WTC11 (cell line): ENCODE results near the gene MYO16. TPM values are rescaled to one million over a fixed set of nuclear protein-coding genes. Genes with fewer than 3 reads are reported as not detected.

Experiments
- ATAC-seq: fragments of 200-7000 bp; cut with Tn5 transposase; 2 replicates; pipeline ENCODE4 v1.10.0; 2021; ENCODE audit warnings: mild to moderate bottlenecking, moderate library complexity
- CTCF ChIA-PET: fragments of 300-600 bp; sonication (Branson Sonifier 250); formaldehyde crosslinking; loops from one replicate; lab custom pipeline; 2021; ENCODE audit warnings: antibody characterized with exemption; lab: Charles Lee
- POLR2A ChIA-PET: fragments of 350-600 bp; sonication (Branson Sonifier 250); formaldehyde crosslinking; loops from one replicate; lab custom pipeline; 2021; ENCODE audit warnings: antibody characterized with exemption; lab: Charles Lee
- DNase-seq: peaks from one replicate; pipeline ENCODE4 v3.0.0; 2021; ENCODE audit warnings: low spot score
- H3K27ac Mint-ChIP-seq: 2 replicates; pipeline ENCODE4 v1.8.0; 2021; ENCODE audit warnings: mixed read lengths
- H3K27me3 Mint-ChIP-seq: 2 replicates; pipeline ENCODE4 v1.8.0; 2021; ENCODE audit warnings: low read depth, mild to moderate bottlenecking, moderate library complexity, mixed read lengths
- H3K36me3 Mint-ChIP-seq: 2 replicates; pipeline ENCODE4 v1.8.0; 2021; ENCODE audit warnings: mixed read lengths
- H3K4me1 Mint-ChIP-seq: 2 replicates; pipeline ENCODE4 v1.8.0; 2022; ENCODE audit warnings: mixed read lengths
- H3K4me3 Mint-ChIP-seq: 2 replicates; pipeline ENCODE4 v1.8.0; 2021; ENCODE audit warnings: mild to moderate bottlenecking, moderate library complexity, mixed read lengths
- H3K9me3 Mint-ChIP-seq: 2 replicates; pipeline ENCODE4 v1.8.0; 2021; ENCODE audit warnings: mixed read lengths
- ATF1 ChIP-seq: sonication (generic); formaldehyde crosslinking; IDR thresholded peaks from 2 replicates; pipeline ENCODE4 v1.8.1; 2023; ENCODE audit warnings: mild to moderate bottlenecking, moderate library complexity, missing genetic modification reagents
- CDX4 ChIP-seq: fragments of 250-450 bp; sonication (Bioruptor Pico); IDR thresholded peaks from 2 replicates; pipeline ENCODE4 v1.9.0; 2021; ENCODE audit warnings: moderate library complexity, mild to moderate bottlenecking, inconsistent platforms, borderline replicate concordance
- ELF4 ChIP-seq: sonication (generic); formaldehyde crosslinking; IDR thresholded peaks from 2 replicates; pipeline ENCODE4 v1.8.1; 2022; ENCODE audit warnings: low read depth, mild to moderate bottlenecking, moderate library complexity, missing genetic modification reagents
- EMX1 ChIP-seq: fragments of 250-450 bp; sonication (Bioruptor Pico); IDR thresholded peaks from 2 replicates; pipeline ENCODE4 v1.8.0; 2021; ENCODE audit warnings: mild to moderate bottlenecking
- FOXJ3 ChIP-seq: sonication (generic); formaldehyde crosslinking; IDR thresholded peaks from 2 replicates; pipeline ENCODE4 v1.9.0; 2021; ENCODE audit warnings: missing genetic modification reagents, mild to moderate bottlenecking, borderline replicate concordance
- FOXK1 ChIP-seq: sonication (generic); formaldehyde crosslinking; IDR thresholded peaks from 2 replicates; pipeline ENCODE4 v1.8.0; 2022; ENCODE audit warnings: mild to moderate bottlenecking, moderate library complexity, missing genetic modification reagents
- JAZF1 ChIP-seq: fragments of 250-450 bp; sonication (Bioruptor Pico); IDR thresholded peaks from 2 replicates; pipeline ENCODE4 v1.9.0; 2021; ENCODE audit warnings: moderate library complexity, mild to moderate bottlenecking, inconsistent platforms
- KAT7 ChIP-seq: sonication (generic); formaldehyde crosslinking; IDR thresholded peaks from 2 replicates; pipeline ENCODE4 v1.8.1; 2023; ENCODE audit warnings: missing genetic modification reagents, mild to moderate bottlenecking, borderline replicate concordance
- MLX ChIP-seq: sonication (generic); formaldehyde crosslinking; IDR thresholded peaks from 2 replicates; pipeline ENCODE4 v1.8.1; 2023; ENCODE audit warnings: mild to moderate bottlenecking, missing genetic modification reagents, moderate library complexity
- NFE2L1 ChIP-seq: sonication (generic); formaldehyde crosslinking; IDR thresholded peaks from 2 replicates; pipeline ENCODE4 v1.8.1; 2023; ENCODE audit warnings: missing genetic modification reagents
- NFYB ChIP-seq: sonication (generic); formaldehyde crosslinking; conservative IDR thresholded peaks from 2 replicates; pipeline ENCODE4 v1.8.0; 2022; ENCODE audit warnings: low read depth, missing genetic modification reagents
- NR1H2 ChIP-seq: sonication (generic); formaldehyde crosslinking; IDR thresholded peaks from 2 replicates; pipeline ENCODE4 v1.9.0; 2021; ENCODE audit warnings: mild to moderate bottlenecking, moderate library complexity, missing genetic modification reagents
- OVOL2 ChIP-seq: fragments of 250-450 bp; sonication (Bioruptor Pico); IDR thresholded peaks from 2 replicates; pipeline ENCODE4 v1.9.0; 2021; ENCODE audit warnings: mild to moderate bottlenecking, borderline replicate concordance
- STAT6 ChIP-seq: sonication (generic); formaldehyde crosslinking; conservative IDR thresholded peaks from 2 replicates; pipeline ENCODE4 v1.8.1; 2023; ENCODE audit warnings: mild to moderate bottlenecking, low read depth, missing genetic modification reagents, moderate library complexity
- TP53 ChIP-seq: sonication (generic); formaldehyde crosslinking; IDR thresholded peaks from 2 replicates; pipeline ENCODE4 v1.8.1; 2023; ENCODE audit warnings: mild to moderate bottlenecking, missing genetic modification reagents
- ZNF425 ChIP-seq: fragments of 250-450 bp; sonication (Bioruptor Pico); conservative IDR thresholded peaks from 2 replicates; pipeline ENCODE4 v1.9.0; 2021; ENCODE audit warnings: mild to moderate bottlenecking
- ZNF671 ChIP-seq: fragments of 250-450 bp; sonication (Bioruptor Pico); IDR thresholded peaks from 2 replicates; pipeline ENCODE4 v1.8.0; 2021; ENCODE audit warnings: mild to moderate bottlenecking
- ZSCAN18 ChIP-seq: fragments of 250-450 bp; sonication (Bioruptor Pico); IDR thresholded peaks from 2 replicates; pipeline ENCODE4 v2.1.2; 2022; ENCODE audit warnings: mild to moderate bottlenecking, moderate library complexity
- total RNA-seq: library from RNA; stranded (reverse); gene quantifications from 3 replicates; pipeline ENCODE4 v1.2.3, GENCODE V29; 2021
- TF ChIP-seq, protein P1 (sequence below): sonication (generic); formaldehyde crosslinking; IDR thresholded peaks from 2 replicates; pipeline ENCODE4 v1.8.1; 2022; ENCODE audit warnings: low read depth, missing genetic modification reagents, borderline replicate concordance

MYO16 gene
- total RNA-seq, 1 experiment from 2014 or later, result 0.09 TPM

- H3K36me3 Mint-ChIP-seq, result no peaks in the 10 kb centered on the region
- no peak overlapping the region for H3K27ac Mint-ChIP-seq
- CTCF ChIA-PET, result interaction anchor here (0.8 kb wide), 1 partner anchor 39 kb away, joined by 3 read pairs; no protein-coding TSS in a partner anchor
- H3K4me1 Mint-ChIP-seq, result no peaks in the 10 kb centered on the region
- DNase-seq (no peak), ATAC-seq (no peak)
- no peak overlapping the region for H3K4me3 Mint-ChIP-seq
- no peaks in the 10 kb centered on the region for H3K9me3 Mint-ChIP-seq
- POLR2A ChIA-PET, result no interaction called here
- no peaks in the 10 kb centered on the region for H3K27me3 Mint-ChIP-seq
- TF ChIP-seq NR1H2 (no peak), EMX1 (CRISPR knock-in tag) (no peak), ELF4 (CRISPR knock-in tag) (no peak), TP53 (no peak), NFE2L1 (no peak), OVOL2 (no peak), FOXK1 (no peak), ZNF425 (CRISPR knock-in tag) (no peak), MLX (no peak), ZNF671 (CRISPR knock-in tag) (no peak)
- TF ChIP-seq, protein P1, sequence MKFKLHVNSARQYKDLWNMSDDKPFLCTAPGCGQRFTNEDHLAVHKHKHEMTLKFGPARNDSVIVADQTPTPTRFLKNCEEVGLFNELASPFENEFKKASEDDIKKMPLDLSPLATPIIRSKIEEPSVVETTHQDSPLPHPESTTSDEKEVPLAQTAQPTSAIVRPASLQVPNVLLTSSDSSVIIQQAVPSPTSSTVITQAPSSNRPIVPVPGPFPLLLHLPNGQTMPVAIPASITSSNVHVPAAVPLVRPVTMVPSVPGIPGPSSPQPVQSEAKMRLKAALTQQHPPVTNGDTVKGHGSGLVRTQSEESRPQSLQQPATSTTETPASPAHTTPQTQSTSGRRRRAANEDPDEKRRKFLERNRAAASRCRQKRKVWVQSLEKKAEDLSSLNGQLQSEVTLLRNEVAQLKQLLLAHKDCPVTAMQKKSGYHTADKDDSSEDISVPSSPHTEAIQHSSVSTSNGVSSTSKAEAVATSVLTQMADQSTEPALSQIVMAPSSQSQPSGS (CRISPR knock-in tag), result no peak
Measured at GRCh38 chr13:108922108-108922507, 292.7 kb downstream of the MYO16 start.

- Mint-ChIP-seq H3K36me3 (no peaks in the 10 kb centered on the region), H3K27me3 (no peaks in the 10 kb centered on the region), H3K4me1 (no peaks in the 10 kb centered on the region), H3K27ac (no peak overlapping the region), H3K4me3 (no peak overlapping the region), H3K9me3 (no peaks in the 10 kb centered on the region)
- DNase-seq (no peak), ATAC-seq (peak; percentile 38; the same call in 1 of the 2 replicates)
- TF ChIP-seq ZNF671 (CRISPR knock-in tag) (no peak), TP53 (no peak), STAT6 (CRISPR knock-in tag) (no peak), NFYB (CRISPR knock-in tag) (no peak), KAT7 (CRISPR knock-in tag) (no peak), FOXJ3 (CRISPR knock-in tag) (no peak), ATF1 (CRISPR knock-in tag) (no peak), JAZF1 (CRISPR knock-in tag) (no peak), ZSCAN18 (CRISPR knock-in tag) (no peak), CDX4 (CRISPR knock-in tag) (no peak)
- POLR2A ChIA-PET, result no interaction called here
- CTCF ChIA-PET, result no interaction called here
Measured at GRCh38 chr13:108923386-108924047, 294.1 kb downstream of the MYO16 start.
